K562 (cell line): ENCODE results near the gene DTD1. TPM values are rescaled to one million over a fixed set of nuclear protein-coding genes. Genes with fewer than 3 reads are reported as not detected.

ENCODE experiments used
- ATAC-seq: fragments of 200-7000 bp; cut with Tn5 transposase; 3 replicates; pipeline ENCODE4 v1.9.1; 2020; ENCODE audit warnings: moderate library complexity
- BruUV-seq: library from RNA; stranded (reverse); fragments of 400-500 nt; replicated peaks from 2 replicates; lab custom pipeline; 2021; lab: Mats Ljungman, UMichigan
- CTCF ChIA-PET: fragments of 300-600 bp; formaldehyde crosslinking; extraction: SDS; loops from one replicate; lab custom pipeline; 2021; ENCODE audit warnings: low intra/inter-chr PET ratio; lab: Yijun Ruan, JAX
- POLR2A ChIA-PET: fragments of 300-600, 350-650 bp; sonication (Branson Sonifier 250); formaldehyde crosslinking; extraction: SDS; loops from one replicate; lab custom pipeline; 2021; ENCODE audit warnings: antibody characterized with exemption, inconsistent platforms; lab: Yijun Ruan, JAX
- DNase-seq, 4 experiments: peaks; one replicate each; pipeline versions ENCODE4 v3.0.0 to v3.0.0-alpha.2; 2011 to 2018; ENCODE audit warnings: low spot score in 3 of 4, mixed read lengths in 3 of 4; ENCODE audit errors: extremely low read depth in 1 of 4
- FAIRE-seq: peaks from 2 replicates; lab custom pipeline; 2011; peaks lifted over from hg19 to GRCh38; lab: Jason Lieb, UNC
- H2AFZ ChIP-seq: 2 replicates; pipeline ENCODE4 v1.6.0; 2011; ENCODE audit warnings: low read depth, low read length, control low read depth, inconsistent platforms
- H3K27ac ChIP-seq: fragments of 200-600 bp; 3 replicates; pipeline ENCODE4 v1.8.0; 2011; ENCODE audit warnings: low read depth, mild to moderate bottlenecking, control low read depth, inconsistent platforms, low read length, moderate library complexity, mixed read lengths; ENCODE audit errors: extremely low read depth
- H3K27me3 ChIP-seq, 2 experiments: fragments of 300-600 bp in 1 of 2; 2 replicates in 1 of 2; 3 replicates in 1 of 2; pipeline versions ENCODE4 v1.6.0 to v1.8.0; 2011; ENCODE audit warnings: inconsistent platforms in 2 of 2, low read length in 2 of 2, mild to moderate bottlenecking in 1 of 2, mixed read lengths in 1 of 2, moderate library complexity in 1 of 2; ENCODE audit not compliant: control insufficient read depth in 2 of 2, insufficient read depth in 2 of 2
- H3K36me3 ChIP-seq: fragments of 300-600 bp; 3 replicates; pipeline ENCODE4 v1.8.0; 2011; ENCODE audit warnings: mild to moderate bottlenecking, low read length, inconsistent platforms; ENCODE audit not compliant: control insufficient read depth, insufficient read depth
- H3K4me1 ChIP-seq, 2 experiments: fragments of 200-600 bp in 1 of 2; replicated peaks in 1 of 2; 2 replicates in 1 of 2; 3 replicates in 1 of 2; pipeline versions ENCODE4 v1.5.1 to v1.8.0; 2011; ENCODE audit warnings: inconsistent platforms in 2 of 2, low read length in 2 of 2, mild to moderate bottlenecking in 1 of 2, mixed read lengths in 1 of 2, moderate library complexity in 1 of 2; ENCODE audit not compliant: control insufficient read depth in 2 of 2, insufficient read depth in 2 of 2
- H3K4me2 ChIP-seq: 2 replicates; pipeline ENCODE4 v1.6.1; 2011; ENCODE audit warnings: low read length, control low read depth, inconsistent platforms, mixed read lengths; ENCODE audit not compliant: insufficient read depth
- H3K4me3 ChIP-seq: fragments of 200-600 bp; sonication (generic), shearing (Covaris generic); 2 replicates; pipeline ENCODE4 v1.5.1; 2016; ENCODE audit warnings: control low read depth, inconsistent platforms
- H3K79me2 ChIP-seq: fragments of 200-600 bp; 3 replicates; pipeline ENCODE4 v1.8.0; 2011; ENCODE audit warnings: low read length, inconsistent platforms; ENCODE audit not compliant: control insufficient read depth, insufficient read depth
- H3K9ac ChIP-seq, 2 experiments: 2 replicates each; pipeline versions ENCODE4 v1.6.0 to v1.6.1; 2011; ENCODE audit warnings: low read depth in 2 of 2, low read length in 2 of 2, control low read depth in 1 of 2, inconsistent platforms in 1 of 2, mild to moderate bottlenecking in 1 of 2, mixed read lengths in 1 of 2; ENCODE audit not compliant: insufficient read depth in 1 of 2
- H3K9me1 ChIP-seq: one replicate; pipeline ENCODE4 v1.6.0; 2011; ENCODE audit warnings: inconsistent platforms, mild to moderate bottlenecking, low read length, moderate library complexity; ENCODE audit not compliant: control insufficient read depth, insufficient read depth
- H3K9me3 ChIP-seq: replicated peaks from 2 replicates; pipeline ENCODE4 v1.5.1; 2011; ENCODE audit warnings: low read depth, low read length, inconsistent platforms; ENCODE audit not compliant: control insufficient read depth, insufficient read depth
- H4K20me1 ChIP-seq: replicated peaks from 2 replicates; pipeline ENCODE4 v1.6.1; 2011; ENCODE audit warnings: low read length, inconsistent platforms, mixed read lengths; ENCODE audit not compliant: control insufficient read depth, insufficient read depth
- DNMT1 ChIP-seq: fragments of 450-650 bp; IDR thresholded peaks from 2 replicates; pipeline ENCODE4 v1.6.1; 2016; ENCODE audit warnings: antibody characterized with exemption, mild to moderate bottlenecking
- DPF2 ChIP-seq: fragments of 450-650 bp; IDR thresholded peaks from 2 replicates; pipeline ENCODE4 v1.6.1; 2016
- ERF ChIP-seq: fragments of 450-650 bp; formaldehyde crosslinking; IDR thresholded peaks from 2 replicates; pipeline ENCODE4 v1.4.0; 2020; ENCODE audit warnings: mild to moderate bottlenecking, mixed read lengths
- PURB ChIP-seq: sonication (generic); formaldehyde crosslinking; IDR thresholded peaks from 2 replicates; pipeline ENCODE4 v1.9.0; 2021; ENCODE audit warnings: low read depth, mild to moderate bottlenecking, missing genetic modification reagents
- RBFOX2 ChIP-seq: fragments of 200-400 bp; formaldehyde crosslinking; IDR thresholded peaks from 2 replicates; pipeline ENCODE4 v1.6.1; 2017; ENCODE audit warnings: low read depth, mild to moderate bottlenecking, low read length, moderate library complexity
- ZNF175 ChIP-seq: fragments of 200-800 bp; sonication (Bioruptor generic); IDR thresholded peaks from 2 replicates; pipeline ENCODE4 v1.6.1; 2016; ENCODE audit warnings: low read depth, mild to moderate bottlenecking, missing genetic modification characterization, missing compliant biosample characterization
- WGBS: fragments of 100-300 bp; shearing (Covaris generic); methylation state at CpG from one replicate; pipeline ENCODE4 v1.1.6; 2016; ENCODE audit warnings: low coverage, mixed read lengths; ENCODE audit not compliant: insufficient coverage; ENCODE audit errors: missing lambda C conversion rate; 5-methylcytosine and 5-hydroxymethylcytosine counted together
- in situ Hi-C: fragments of 300-500 bp; cut with MboI; formaldehyde crosslinking; loops from 4 replicates; pipeline ENCODE4 v1.15.0; 2018; ENCODE audit warnings: inconsistent platforms, mixed read lengths
- intact Hi-C: fragments of 100-400 bp; cut with micrococcal nuclease; formaldehyde crosslinking; loops from 2 replicates; pipeline ENCODE4 v1.14.2; 2022
- polyA plus RNA-seq, 8 experiments: library from polyadenylated mRNA; depleted of rRNA in 4 of 8; stranded (reverse) in 5 of 8; unstranded in 3 of 8; fragments of >200 nt; fragmentation: Nextera tagmentation in 2 of 8; fragmentation: Illumina TruSeq in 1 of 8; extraction: Ambion mirVana in 2 of 8; extraction: Trizol in 1 of 8; gene quantifications; 2 replicates each; pipeline versions ENCODE4 v1.2.1 to v1.2.3, GENCODE V29; 2011 to 2014; ENCODE audit warnings: inconsistent platforms in 1 of 8, missing spikeins in 1 of 8
- total RNA-seq, 7 experiments: library from RNA; depleted of rRNA in 6 of 7; stranded (reverse); fragments of >200 nt in 6 of 7; fragmentation: Illumina TruSeq in 2 of 7; extraction: Trizol in 2 of 7; gene quantifications; 2 replicates each; pipeline versions ENCODE4 v1.2.1 to v1.2.3, GENCODE V29; 2011 to 2021; ENCODE audit warnings: low replicate concordance in 1 of 7
- TF ChIP-seq, protein P1 (sequence below), 2 experiments: fragments of 200-800 bp in 1 of 2; sonication (Bioruptor generic) in 1 of 2; sonication (generic) in 1 of 2; formaldehyde crosslinking in 1 of 2; IDR thresholded peaks in 1 of 2; conservative IDR thresholded peaks in 1 of 2; 2 replicates each; pipeline versions ENCODE4 v1.5.0 to v1.6.1; 2016 to 2020; ENCODE audit warnings: missing compliant biosample characterization in 1 of 2, missing genetic modification characterization in 1 of 2, missing genetic modification reagents in 1 of 2
- TF ChIP-seq, protein P2 (sequence below): fragments of 450-650 bp; IDR thresholded peaks from 2 replicates; pipeline ENCODE4 v1.6.1; 2017; ENCODE audit warnings: antibody characterized with exemption
- TF ChIP-seq, protein P3 (sequence below): fragments of 450-650 bp; IDR thresholded peaks from 2 replicates; pipeline ENCODE4 v1.6.1; 2016

DTD1 gene
- total and polyA plus RNA-seq, 9 of the 15 experiments (the other 6 are each of a cell fraction or from before 2014, with no cell fraction given): 5.7 to 28.6 (median 26.8) TPM

DNA sequence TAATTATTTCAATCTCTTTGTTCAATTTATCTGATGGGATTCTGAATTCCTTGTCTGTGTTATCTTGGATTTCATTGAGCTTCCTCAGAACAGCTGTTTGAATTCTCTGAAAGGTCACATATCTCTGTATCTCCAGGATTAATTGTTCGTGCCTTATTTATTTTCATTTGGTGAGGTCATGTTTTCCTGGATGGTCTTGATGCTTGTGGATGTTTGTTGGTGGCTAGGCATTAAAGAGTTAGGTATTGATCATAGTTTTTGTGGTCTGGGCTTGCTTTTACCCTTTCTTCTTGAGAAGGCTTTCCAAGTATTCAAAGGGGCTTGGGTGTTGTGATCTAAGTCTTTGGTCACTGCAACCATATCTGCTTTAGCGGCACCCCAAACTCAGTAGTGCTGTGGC is 186.4 kb downstream of the DTD1 start:
- no peaks in the 10 kb centered on the region for H3K9me3 ChIP-seq
- TF ChIP-seq RBFOX2 (no peak), ERF (CRISPR knock-in tag) (no peak), PURB (CRISPR knock-in tag) (no peak), DPF2 (no peak), ZNF175 (CRISPR knock-in tag) (no peak), DNMT1 (no peak)
- TF ChIP-seq, protein P1, sequence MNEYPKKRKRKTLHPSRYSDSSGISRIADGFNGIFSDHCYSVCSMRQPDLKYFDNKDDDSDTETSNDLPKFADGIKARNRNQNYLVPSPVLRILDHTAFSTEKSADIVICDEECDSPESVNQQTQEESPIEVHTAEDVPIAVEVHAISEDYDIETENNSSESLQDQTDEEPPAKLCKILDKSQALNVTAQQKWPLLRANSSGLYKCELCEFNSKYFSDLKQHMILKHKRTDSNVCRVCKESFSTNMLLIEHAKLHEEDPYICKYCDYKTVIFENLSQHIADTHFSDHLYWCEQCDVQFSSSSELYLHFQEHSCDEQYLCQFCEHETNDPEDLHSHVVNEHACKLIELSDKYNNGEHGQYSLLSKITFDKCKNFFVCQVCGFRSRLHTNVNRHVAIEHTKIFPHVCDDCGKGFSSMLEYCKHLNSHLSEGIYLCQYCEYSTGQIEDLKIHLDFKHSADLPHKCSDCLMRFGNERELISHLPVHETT (CRISPR knock-in tag; conservative IDR thresholded peaks at IDR 0.05 in 1 of 2, IDR thresholded peaks at IDR 0.05 in 1 of 2): no peak
- TF ChIP-seq, protein P2, sequence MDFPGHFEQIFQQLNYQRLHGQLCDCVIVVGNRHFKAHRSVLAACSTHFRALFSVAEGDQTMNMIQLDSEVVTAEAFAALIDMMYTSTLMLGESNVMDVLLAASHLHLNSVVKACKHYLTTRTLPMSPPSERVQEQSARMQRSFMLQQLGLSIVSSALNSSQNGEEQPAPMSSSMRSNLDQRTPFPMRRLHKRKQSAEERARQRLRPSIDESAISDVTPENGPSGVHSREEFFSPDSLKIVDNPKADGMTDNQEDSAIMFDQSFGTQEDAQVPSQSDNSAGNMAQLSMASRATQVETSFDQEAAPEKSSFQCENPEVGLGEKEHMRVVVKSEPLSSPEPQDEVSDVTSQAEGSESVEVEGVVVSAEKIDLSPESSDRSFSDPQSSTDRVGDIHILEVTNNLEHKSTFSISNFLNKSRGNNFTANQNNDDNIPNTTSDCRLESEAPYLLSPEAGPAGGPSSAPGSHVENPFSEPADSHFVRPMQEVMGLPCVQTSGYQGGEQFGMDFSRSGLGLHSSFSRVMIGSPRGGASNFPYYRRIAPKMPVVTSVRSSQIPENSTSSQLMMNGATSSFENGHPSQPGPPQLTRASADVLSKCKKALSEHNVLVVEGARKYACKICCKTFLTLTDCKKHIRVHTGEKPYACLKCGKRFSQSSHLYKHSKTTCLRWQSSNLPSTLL: no peak
- TF ChIP-seq, protein P3, sequence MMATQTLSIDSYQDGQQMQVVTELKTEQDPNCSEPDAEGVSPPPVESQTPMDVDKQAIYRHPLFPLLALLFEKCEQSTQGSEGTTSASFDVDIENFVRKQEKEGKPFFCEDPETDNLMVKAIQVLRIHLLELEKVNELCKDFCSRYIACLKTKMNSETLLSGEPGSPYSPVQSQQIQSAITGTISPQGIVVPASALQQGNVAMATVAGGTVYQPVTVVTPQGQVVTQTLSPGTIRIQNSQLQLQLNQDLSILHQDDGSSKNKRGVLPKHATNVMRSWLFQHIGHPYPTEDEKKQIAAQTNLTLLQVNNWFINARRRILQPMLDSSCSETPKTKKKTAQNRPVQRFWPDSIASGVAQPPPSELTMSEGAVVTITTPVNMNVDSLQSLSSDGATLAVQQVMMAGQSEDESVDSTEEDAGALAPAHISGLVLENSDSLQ: no peak
- in situ Hi-C loops (no loop called here), intact Hi-C loops (no loop called here)
- H3K4me1 ChIP-seq: no peaks in the 10 kb centered on the region
- no peak overlapping the region for H2AFZ ChIP-seq
- H4K20me1 ChIP-seq: no peaks in the 10 kb centered on the region
- DNase-seq: no peak
- no peak overlapping the region for H3K4me2 ChIP-seq
- no peak overlapping the region for H3K4me3 ChIP-seq
- BruUV-seq: no TSS peak
- 0% methylated on average over 2 of the region's 2 CpGs for WGBS
- no peak overlapping the region for H3K9ac ChIP-seq
- FAIRE-seq: no peak
- no peaks in the 10 kb centered on the region for H3K9me1 ChIP-seq
- no peak for ATAC-seq
- H3K79me2 ChIP-seq: no peaks in the 10 kb centered on the region
- no peak overlapping the region for H3K27ac ChIP-seq
- H3K27me3 ChIP-seq: peaks cover 0 to 3% of the 10 kb centered on the region in 2 experiments; a peak in 1 of 5 replicates
- ChIA-PET POLR2A (no interaction called here), CTCF (no interaction called here)
- H3K36me3 ChIP-seq: no peaks in the 10 kb centered on the region
